Ovary (tissue), 3 donors: ENCODE results near the gene FANCC.

ENCODE experiments used
- POLR2A ChIP-seq: fragments of 450-650 bp; IDR thresholded peaks from one replicate; pipeline ENCODE4 v1.6.1; 2017; ENCODE audit warnings: antibody characterized with exemption, mild to moderate bottlenecking, moderate library complexity
- TF ChIP-seq, protein P1 (sequence below), 3 donors: fragments of 450-650 bp in 2 of 3; fragments of 200-600 bp in 1 of 3; IDR thresholded peaks; one replicate each; pipeline versions ENCODE4 v1.5.1 to v1.8.0; 2016 to 2022; ENCODE audit warnings: antibody characterized with exemption in 3 of 3, mild to moderate bottlenecking in 1 of 3
- donor health status: DM: no; HTN: no; CAD: no.

GRCh38 chr9:95157481-95158151 lies 159.9 kb downstream of the FANCC start:
- TF ChIP-seq, protein P1, sequence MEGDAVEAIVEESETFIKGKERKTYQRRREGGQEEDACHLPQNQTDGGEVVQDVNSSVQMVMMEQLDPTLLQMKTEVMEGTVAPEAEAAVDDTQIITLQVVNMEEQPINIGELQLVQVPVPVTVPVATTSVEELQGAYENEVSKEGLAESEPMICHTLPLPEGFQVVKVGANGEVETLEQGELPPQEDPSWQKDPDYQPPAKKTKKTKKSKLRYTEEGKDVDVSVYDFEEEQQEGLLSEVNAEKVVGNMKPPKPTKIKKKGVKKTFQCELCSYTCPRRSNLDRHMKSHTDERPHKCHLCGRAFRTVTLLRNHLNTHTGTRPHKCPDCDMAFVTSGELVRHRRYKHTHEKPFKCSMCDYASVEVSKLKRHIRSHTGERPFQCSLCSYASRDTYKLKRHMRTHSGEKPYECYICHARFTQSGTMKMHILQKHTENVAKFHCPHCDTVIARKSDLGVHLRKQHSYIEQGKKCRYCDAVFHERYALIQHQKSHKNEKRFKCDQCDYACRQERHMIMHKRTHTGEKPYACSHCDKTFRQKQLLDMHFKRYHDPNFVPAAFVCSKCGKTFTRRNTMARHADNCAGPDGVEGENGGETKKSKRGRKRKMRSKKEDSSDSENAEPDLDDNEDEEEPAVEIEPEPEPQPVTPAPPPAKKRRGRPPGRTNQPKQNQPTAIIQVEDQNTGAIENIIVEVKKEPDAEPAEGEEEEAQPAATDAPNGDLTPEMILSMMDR (IDR thresholded peaks at IDR 0.05): no peak
- TF ChIP-seq POLR2A: no peak
